ENCODE data around the gene HRAS. TPM values are rescaled to one million over a fixed set of nuclear protein-coding genes. Genes with fewer than 3 reads are reported as not detected.

The HRAS gene
- total and polyA plus RNA-seq, 2 of the 8 experiments (the other 6 are each of a cell fraction or from before 2014, with no cell fraction given): 44.3 to 54.7 TPM

GRCh38 chr11:530960-531831, 4.2 kb downstream of the HRAS start (continued):
- TF ChIP-seq CHD7 (IDR thresholded peaks at IDR 0.05; ENCODE audit: insufficient replicate concordance, low read length): no peak

Measured in H1 (cell line).